Fibroblast of pulmonary artery (primary cell): ENCODE measurements around the gene FCAR.
"Not testable (repeated sequence)": the region's sequence is repeated elsewhere in the genome, so short reads cannot be mapped to it uniquely, and the experiment has no call there.

Experiments used
- DNase-seq: peaks from one replicate; pipeline ENCODE4 v3.0.0-alpha.2; 2010; ENCODE audit warnings: low read depth
- H3K4me3 ChIP-seq: replicated peaks from 2 replicates; pipeline ENCODE4 v1.5.1; 2011; ENCODE audit warnings: low read depth, mild to moderate bottlenecking, control low read depth, low read length, moderate library complexity
- CTCF ChIP-seq: IDR thresholded peaks from 2 replicates; pipeline ENCODE4 v1.5.1; 2011; ENCODE audit warnings: mild to moderate bottlenecking, control low read depth, low read length, inconsistent platforms; ENCODE audit errors: missing control alignments

The FCAR gene

GRCh38 chr19:54905421-54905802, 31.4 kb downstream of the FCAR start:
- no peak for TF ChIP-seq CTCF
- no peak for DNase-seq
- H3K4me3 ChIP-seq: no peak overlapping the region

GRCh38 chr19:54905803-54906511, 31.9 kb downstream of the FCAR start, which contains the start of gene NCR1:
NCR1 (plus strand) TSS chr19:54906148; CDS start chr19:54906188, 40 bp downstream.
- no peak for TF ChIP-seq CTCF
- H3K4me3 ChIP-seq: no peak within 1 kb of the TSS
- no peak for DNase-seq

GRCh38 chr19:54906819-54907218, 32.8 kb downstream of the FCAR start:
- TF ChIP-seq CTCF: no peak
- no peak for DNase-seq
- no peak overlapping the region for H3K4me3 ChIP-seq

GRCh38 chr19:54907899-54908298, 33.9 kb downstream of the FCAR start:
- H3K4me3 ChIP-seq, DNase-seq: not testable (repeated sequence)

GRCh38 chr19:54916822-54917221, 42.8 kb downstream of the FCAR start:
- DNase-seq: no peak
- no peak overlapping the region for H3K4me3 ChIP-seq
- TF ChIP-seq CTCF: no peak

- TF ChIP-seq CTCF: no peak
These were observed 44.5 kb downstream of the FCAR start for GRCh38 chr19:54918499-54918898.

GRCh38 chr19:54919646-54920563, 45.9 kb downstream of the FCAR start:
- H3K4me3 ChIP-seq: not testable (repeated sequence)

More at GRCh38 chr19:54918499-54918898, 44.5 kb downstream of the FCAR start:
- no peak for DNase-seq
- H3K4me3 ChIP-seq: no peak overlapping the region

More at GRCh38 chr19:54919646-54920563, 45.9 kb downstream of the FCAR start:
- DNase-seq: not testable (repeated sequence)
